ENCODE measurements around the gene DIS3L.
A peak's percentile ranks its signal among the peaks of the same experiment; 100 is the strongest.

DIS3L gene

DNA sequence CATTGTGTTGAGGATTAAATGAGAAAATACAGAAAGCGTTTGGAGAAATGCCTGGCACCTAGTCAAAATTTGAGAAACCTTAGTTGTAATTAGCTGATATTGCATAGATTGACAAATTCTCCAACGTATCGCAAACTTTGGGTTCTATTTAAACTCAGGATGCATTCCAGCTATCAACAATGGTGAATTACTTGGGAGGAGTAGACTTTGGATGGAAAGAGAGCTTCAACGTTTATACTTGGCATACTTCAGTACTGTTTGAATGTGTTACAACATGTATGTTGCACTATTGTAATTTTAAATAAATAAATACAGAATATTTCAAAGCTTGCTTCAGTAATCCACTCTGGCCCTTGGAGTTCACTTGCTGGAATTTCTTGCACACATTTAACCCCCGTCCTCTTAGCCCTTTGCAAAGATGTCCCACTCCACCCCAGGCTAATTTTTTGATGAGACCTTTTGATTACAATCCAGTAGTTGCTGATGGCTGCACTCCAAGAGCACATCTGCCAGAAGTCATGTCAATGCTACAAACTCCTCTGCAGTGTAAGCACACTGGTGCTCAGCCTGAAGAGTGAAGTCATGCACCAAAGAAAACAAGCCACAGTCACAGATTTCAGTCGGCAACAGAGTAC, 4.7 kb upstream of the DIS3L start:
- Histone ChIP-seq H2AFZ (ENCODE audit: low read length) (no peak overlapping the region), H3K79me2 (ENCODE audit: low read length) (no peaks in the 10 kb centered on the region), H3K36me3 (replicated peaks; ENCODE audit: insufficient read depth, low read length) (no peaks in the 10 kb centered on the region), H3K27me3 (replicated peaks; ENCODE audit: insufficient read depth, low read length) (no peaks in the 10 kb centered on the region), H3K27ac (ENCODE audit: low read length) (no peak overlapping the region), H3K9me3 (replicated peaks; ENCODE audit: insufficient read depth, low read length) (no peaks in the 10 kb centered on the region), H3K4me3 (ENCODE audit: low read length) (no peak overlapping the region), H3K4me1 (ENCODE audit: low read length) (0 out of 2 replicates have a peak, but pooled peaks cover 6% of the 10 kb centered on the region), H3F3A (ENCODE audit: insufficient read depth, low read length) (no peaks in the 10 kb centered on the region; the same call in 1 of the 2 replicates), H3K9ac (ENCODE audit: low read length) (no peak overlapping the region), H3K9me2 (replicated peaks; ENCODE audit: insufficient read depth, low read length) (no peaks in the 10 kb centered on the region), H4K20me1 (ENCODE audit: insufficient read depth, low read length) (no peaks in the 10 kb centered on the region), H3K4me2 (ENCODE audit: low read depth, low read length) (no peak overlapping the region)
- TF ChIP-seq EZH2 (optimal IDR thresholded peaks at IDR 0.05; ENCODE audit: low read depth, low read length) (no peak), EZH2phosphoT487 (IDR thresholded peaks at IDR 0.05; ENCODE audit: low read length) (no peak)
- TF ChIP-seq, protein P1, sequence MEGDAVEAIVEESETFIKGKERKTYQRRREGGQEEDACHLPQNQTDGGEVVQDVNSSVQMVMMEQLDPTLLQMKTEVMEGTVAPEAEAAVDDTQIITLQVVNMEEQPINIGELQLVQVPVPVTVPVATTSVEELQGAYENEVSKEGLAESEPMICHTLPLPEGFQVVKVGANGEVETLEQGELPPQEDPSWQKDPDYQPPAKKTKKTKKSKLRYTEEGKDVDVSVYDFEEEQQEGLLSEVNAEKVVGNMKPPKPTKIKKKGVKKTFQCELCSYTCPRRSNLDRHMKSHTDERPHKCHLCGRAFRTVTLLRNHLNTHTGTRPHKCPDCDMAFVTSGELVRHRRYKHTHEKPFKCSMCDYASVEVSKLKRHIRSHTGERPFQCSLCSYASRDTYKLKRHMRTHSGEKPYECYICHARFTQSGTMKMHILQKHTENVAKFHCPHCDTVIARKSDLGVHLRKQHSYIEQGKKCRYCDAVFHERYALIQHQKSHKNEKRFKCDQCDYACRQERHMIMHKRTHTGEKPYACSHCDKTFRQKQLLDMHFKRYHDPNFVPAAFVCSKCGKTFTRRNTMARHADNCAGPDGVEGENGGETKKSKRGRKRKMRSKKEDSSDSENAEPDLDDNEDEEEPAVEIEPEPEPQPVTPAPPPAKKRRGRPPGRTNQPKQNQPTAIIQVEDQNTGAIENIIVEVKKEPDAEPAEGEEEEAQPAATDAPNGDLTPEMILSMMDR (IDR thresholded peaks at IDR 0.05; ENCODE audit: low read length): no peak
- DNase-seq: no peak

DNA sequence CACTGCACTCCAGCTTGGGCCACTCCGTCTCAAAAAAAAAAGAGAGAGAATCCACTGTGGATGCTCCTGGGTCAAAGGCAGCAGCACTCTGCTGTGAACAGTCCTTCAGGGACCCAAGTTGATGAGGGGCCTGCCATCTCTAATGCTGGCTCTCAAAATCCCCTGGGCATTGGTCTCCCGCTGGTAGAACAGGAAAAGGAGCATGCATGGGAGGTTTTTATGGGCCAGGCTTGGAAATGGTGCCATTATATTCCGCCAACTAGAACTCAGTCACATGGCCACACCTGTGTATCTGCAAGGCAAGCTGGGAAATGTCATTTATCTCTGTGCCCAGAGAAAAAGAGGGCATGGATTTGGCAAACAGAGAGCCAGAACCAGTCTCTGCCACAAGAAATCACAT, 3.4 kb upstream of the DIS3L start:
- Histone ChIP-seq H4K20me1 (ENCODE audit: insufficient read depth, low read length) (no peaks in the 10 kb centered on the region), H3K36me3 (replicated peaks; ENCODE audit: insufficient read depth, low read length) (no peaks in the 10 kb centered on the region), H3K9me3 (replicated peaks; ENCODE audit: insufficient read depth, low read length) (no peaks in the 10 kb centered on the region), H3K27ac (ENCODE audit: low read length) (no peak overlapping the region), H2AFZ (ENCODE audit: low read length) (no peak overlapping the region), H3K4me2 (ENCODE audit: low read depth, low read length) (no peak overlapping the region), H3K9me2 (replicated peaks; ENCODE audit: insufficient read depth, low read length) (no peaks in the 10 kb centered on the region), H3K4me3 (ENCODE audit: low read length) (no peak overlapping the region), H3F3A (ENCODE audit: insufficient read depth, low read length) (peaks cover 12% of the 10 kb centered on the region), H3K9ac (ENCODE audit: low read length) (no peak overlapping the region), H3K4me1 (ENCODE audit: low read length) (0 out of 2 replicates have a peak, but pooled peaks cover 12% of the 10 kb centered on the region), H3K79me2 (ENCODE audit: low read length) (peaks cover 10% of the 10 kb centered on the region), H3K27me3 (replicated peaks; ENCODE audit: insufficient read depth, low read length) (no peaks in the 10 kb centered on the region)
- TF ChIP-seq, protein P1 (IDR thresholded peaks at IDR 0.05; ENCODE audit: low read length): no peak
- no peak for TF ChIP-seq EZH2phosphoT487 (IDR thresholded peaks at IDR 0.05; ENCODE audit: low read length)
- no peak for TF ChIP-seq EZH2 (optimal IDR thresholded peaks at IDR 0.05; ENCODE audit: low read depth, low read length)
- DNase-seq: no peak

DNA sequence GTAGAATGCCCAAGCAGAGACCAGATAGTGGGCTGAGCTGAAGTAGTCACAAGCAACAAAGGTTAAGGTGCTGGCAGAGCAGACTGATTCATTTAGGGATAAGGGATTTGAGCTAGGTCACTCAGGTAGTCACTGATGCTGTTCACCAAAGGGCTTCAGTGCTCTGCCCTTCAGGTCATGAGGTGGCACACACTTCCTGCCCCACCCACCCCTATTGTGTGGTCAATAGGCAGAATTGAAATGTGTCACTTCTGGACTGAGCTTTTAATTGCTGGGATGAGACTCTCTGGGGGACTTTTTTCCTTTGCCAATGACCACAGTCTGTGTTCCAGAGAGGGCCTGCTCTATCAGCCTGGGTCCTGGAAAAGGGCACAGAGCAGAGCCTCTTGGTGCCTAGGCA, 2.9 kb upstream of the DIS3L start:
- Histone ChIP-seq H3K9ac (ENCODE audit: low read length) (no peak overlapping the region), H4K20me1 (ENCODE audit: insufficient read depth, low read length) (no peaks in the 10 kb centered on the region), H3K4me3 (ENCODE audit: low read length) (no peak overlapping the region), H3K36me3 (replicated peaks; ENCODE audit: insufficient read depth, low read length) (no peaks in the 10 kb centered on the region), H2AFZ (ENCODE audit: low read length) (no peak overlapping the region), H3K79me2 (ENCODE audit: low read length) (peaks cover 15% of the 10 kb centered on the region), H3K4me1 (ENCODE audit: low read length) (peaks cover 15% of the 10 kb centered on the region; the same call in 1 of the 2 replicates), H3F3A (ENCODE audit: insufficient read depth, low read length) (peaks cover 12% of the 10 kb centered on the region), H3K9me2 (replicated peaks; ENCODE audit: insufficient read depth, low read length) (no peaks in the 10 kb centered on the region), H3K27ac (ENCODE audit: low read length) (no peak overlapping the region), H3K27me3 (replicated peaks; ENCODE audit: insufficient read depth, low read length) (no peaks in the 10 kb centered on the region), H3K4me2 (ENCODE audit: low read depth, low read length) (no peak overlapping the region), H3K9me3 (replicated peaks; ENCODE audit: insufficient read depth, low read length) (no peaks in the 10 kb centered on the region)
- peak; percentile 30 for DNase-seq
- no peak for TF ChIP-seq EZH2 (optimal IDR thresholded peaks at IDR 0.05; ENCODE audit: low read depth, low read length)
- no peak for TF ChIP-seq EZH2phosphoT487 (IDR thresholded peaks at IDR 0.05; ENCODE audit: low read length)
- TF ChIP-seq, protein P1 (IDR thresholded peaks at IDR 0.05; ENCODE audit: low read length): no peak
